GM18499 (cell line): ENCODE measurements around the gene FABP2.

Experiments used
- ATAC-seq: cut with Tn5 transposase; IDR thresholded peaks from one replicate; pipeline ENCODE4 v1.9.1; 2021; ENCODE audit warnings: moderate number of reproducible peaks; ENCODE audit not compliant: insufficient read depth, unreplicated experiment

Gene FABP2

GRCh38 chr4:119271361-119272085, 50.4 kb downstream of the FABP2 start:
- ATAC-seq, result no peak

- ATAC-seq, result no peak
Measured at GRCh38 chr4:119268466-119268865, 53.5 kb downstream of the FABP2 start.
